DMS114 treated with DMSO at 0.1 percent for 48 hours (cell line): ENCODE measurements around the gene FGF1.
"Not testable (repeated sequence)": the region's sequence is repeated elsewhere in the genome, so short reads cannot be mapped to it uniquely, and the experiment has no call there.

Source experiments
- DNase-seq: peaks from one replicate; lab custom pipeline; 2025; ENCODE audit not compliant: unreplicated experiment; lab: John Stamatoyannopoulos, UW

The FGF1 gene

DNA sequence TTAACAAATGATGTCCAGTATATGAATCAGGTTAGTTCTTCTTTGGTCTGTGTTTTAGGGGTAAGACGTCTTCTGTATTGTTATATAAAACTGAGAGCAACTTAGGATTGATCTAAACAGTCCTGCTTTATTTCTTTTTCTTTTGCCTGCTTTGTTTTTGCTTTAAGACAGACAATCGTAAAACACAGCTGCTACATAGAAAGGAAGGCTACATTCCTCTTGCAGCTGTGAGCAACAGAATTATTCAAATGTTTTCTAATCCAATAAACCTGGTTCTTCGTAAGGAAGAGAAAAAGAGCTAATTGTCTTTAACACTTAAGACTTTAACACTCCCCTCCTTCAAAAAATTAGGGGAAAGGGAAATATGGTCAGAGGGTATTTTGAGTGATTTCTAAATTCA, 14.6 kb downstream of the FGF1 start:
- no peak for DNase-seq

DNA sequence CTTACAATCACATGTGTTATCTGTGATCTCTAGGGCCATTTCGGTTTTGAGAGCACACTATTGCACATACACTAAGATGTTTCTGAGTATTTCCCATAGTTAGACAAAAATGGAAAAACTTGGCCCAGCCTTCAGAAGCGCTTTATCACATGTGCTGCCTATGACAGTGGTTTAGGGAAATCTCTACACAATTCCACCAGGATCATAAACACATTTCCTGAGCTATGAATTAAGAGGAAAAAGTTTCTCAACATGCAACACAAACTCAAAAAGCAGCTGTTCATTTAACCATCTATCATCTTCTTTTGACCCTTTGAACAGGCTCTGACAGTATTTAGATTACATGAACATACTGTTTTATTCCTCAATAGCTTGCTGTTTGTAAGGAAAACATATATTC, 15.1 kb downstream of the FGF1 start:
- no peak for DNase-seq

DNA sequence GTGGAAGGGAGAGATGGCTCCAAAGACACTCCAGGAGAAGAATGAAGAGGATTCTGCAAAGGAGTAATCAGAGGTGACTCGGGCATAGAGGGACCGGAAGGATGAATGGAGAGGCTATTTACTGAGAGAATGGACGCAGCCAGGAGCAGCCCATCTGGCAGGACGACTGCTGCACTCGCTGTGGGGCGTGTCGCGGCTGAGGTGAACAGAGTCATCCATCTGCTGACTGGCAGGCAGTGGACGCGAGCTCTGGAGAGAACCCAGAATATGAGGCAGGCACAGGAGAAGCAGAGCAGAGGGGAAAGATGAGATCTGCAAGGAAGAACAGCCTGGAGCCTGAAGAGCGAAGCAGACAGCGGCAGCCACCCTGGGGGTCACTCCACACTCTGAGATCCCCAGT, 16.4 kb downstream of the FGF1 start:
- DNase-seq: no peak

DNA sequence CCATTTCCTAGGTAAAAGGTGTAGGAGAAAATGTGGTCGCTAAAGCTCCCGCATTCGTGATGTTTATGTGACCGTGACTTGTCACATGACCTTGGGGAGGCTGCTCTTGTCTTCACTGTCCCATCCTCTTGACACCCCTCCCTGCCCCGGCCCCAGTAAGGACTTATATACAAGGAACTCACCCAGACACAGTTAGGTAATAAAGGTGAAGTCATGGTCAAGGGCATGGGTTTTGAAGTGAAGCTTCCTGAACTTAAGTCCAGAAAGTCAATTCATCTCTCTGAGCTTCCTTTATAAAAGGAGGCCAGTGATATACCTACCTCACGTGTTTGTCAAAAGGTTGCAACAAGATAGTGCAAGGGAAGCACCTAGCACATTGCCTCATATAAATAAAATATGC, 17.6 kb downstream of the FGF1 start:
- DNase-seq: no peak

DNA sequence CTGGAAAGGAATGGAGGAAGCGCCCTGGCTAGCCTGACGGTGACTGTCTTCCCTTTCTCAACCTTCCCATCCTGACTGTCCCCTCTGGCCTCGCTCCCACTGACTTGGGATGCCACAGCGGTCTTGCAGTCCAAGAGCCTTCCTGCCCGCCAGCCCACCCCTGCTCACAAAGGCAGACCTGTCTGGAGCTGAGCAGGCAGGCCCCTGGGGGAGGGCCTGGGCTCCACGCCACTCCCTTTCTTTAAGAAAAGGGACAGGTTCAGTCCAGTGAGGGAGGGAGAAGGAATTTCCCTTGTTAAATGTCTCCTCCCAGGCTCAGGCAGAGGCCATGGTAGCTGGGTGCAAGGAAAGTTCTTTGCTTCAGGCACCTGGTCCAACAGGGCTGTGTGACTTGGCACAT, 18.1 kb downstream of the FGF1 start:
- no peak for DNase-seq

DNA sequence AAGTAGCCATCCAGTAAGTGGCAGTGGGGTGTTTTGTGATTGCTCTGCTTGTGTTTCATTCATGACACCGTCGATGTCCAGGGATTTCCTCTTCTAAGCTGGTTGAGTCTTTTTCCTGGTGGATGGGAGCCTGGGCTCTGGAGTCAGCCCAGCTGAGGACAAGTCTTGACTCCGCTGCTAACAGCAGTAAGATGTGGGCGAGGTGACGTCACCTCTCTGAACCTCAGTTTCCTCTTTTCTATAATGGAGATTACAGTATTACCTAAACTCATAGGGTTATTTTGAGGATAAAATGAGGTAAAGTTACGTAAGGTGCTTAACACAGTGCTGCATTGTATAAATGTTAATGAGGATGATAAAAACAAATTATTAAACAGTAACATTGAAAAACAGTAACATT, 21.3 kb downstream of the FGF1 start:
- no peak for DNase-seq

DNA sequence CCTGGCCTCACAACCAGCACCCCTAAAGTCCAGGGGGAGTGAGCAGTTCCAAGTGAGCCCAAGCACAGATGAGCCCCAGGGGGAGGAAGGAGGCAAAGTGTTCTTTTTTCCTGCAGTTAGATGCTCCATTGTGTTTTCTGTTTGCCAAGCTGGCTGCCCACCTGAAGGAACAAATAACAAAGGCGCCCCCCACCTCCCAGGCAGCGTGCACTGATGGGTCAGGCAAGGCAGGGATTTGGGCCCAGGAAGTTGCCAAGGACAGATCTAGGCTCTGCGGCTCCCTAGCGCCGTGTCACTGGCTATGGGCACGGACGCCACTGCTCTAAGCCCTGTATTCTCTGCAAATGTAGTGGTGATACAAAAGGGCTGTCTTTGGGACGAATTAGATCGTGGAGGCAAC, 21.8 kb downstream of the FGF1 start:
- no peak for DNase-seq

DNA sequence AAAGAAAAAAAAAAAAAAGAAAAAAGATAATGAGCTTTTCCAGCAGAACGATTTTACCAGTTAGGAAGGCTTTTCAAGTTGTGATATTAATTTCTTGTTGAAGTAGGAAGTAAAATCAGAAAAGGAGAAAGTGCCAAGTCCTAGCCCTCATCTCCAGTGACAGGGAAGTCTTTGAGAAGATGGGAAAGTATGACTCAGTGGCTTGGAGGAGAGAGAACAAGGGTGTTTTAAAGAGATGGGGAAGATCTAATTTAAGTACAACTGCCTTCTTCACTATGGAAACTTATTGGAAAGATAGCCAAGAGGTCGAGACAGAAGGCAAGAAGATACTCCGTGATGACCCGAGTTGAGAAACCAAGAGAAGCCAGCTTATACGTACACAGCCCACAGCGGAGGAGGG, 22.6 kb downstream of the FGF1 start:
- DNase-seq: no peak

DNA sequence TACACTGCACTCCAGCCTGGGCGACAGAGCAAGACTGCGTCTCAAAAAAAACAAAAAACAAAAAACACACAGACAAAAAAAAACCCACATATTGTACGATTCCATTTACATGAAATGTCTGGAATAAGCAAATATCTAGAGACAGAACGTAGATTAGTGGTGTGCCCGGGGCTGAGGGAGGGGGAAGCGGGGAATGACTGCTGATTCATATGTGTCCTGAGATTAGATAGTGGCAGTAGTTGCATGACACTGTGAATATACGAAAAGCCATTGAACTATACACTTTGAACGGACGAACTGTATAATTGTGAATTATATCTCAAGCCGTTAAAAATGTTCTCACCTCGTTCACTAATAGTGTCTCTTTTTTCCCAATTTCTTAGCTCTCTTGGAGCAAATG, 23.9 kb downstream of the FGF1 start:
- no peak for DNase-seq

DNA sequence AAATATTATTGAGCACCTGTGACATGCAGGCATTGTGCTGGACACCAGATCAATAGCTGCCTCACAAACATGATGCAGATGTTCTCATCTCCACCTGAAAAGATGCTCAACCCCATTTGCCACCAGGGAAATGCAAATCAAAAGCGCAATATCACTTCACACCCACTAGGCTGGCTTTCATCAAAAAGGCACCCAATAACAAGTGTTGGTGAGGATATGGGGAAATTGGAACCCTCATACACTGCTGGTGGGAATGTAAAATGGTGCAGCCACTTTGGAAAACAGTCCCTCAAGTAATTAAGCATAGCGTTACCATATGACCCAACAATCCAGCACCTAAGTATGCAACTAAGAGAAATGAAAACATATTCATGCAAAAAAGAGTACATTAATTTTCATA, 24.7 kb downstream of the FGF1 start:
- no peak for DNase-seq

DNA sequence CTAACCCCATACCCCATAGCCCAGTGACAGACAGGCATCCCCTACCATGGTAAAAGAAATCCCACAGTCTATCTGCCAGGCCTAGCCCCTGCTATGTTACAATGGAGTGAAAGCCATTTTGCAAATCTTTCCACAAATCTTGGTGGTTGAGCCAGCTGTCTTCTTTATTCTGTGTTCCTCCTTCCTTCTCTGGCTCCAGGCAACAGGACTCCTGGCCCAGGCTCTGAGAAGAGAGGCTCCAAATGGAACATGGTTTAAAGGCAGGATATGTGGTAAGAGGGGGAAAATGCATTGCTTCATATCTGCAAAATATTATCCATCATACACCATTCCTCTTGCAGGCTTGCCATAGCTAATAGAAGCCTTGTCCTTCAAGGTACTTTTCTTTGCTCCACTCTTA, 25.2 kb downstream of the FGF1 start:
- DNase-seq: no peak

DNA sequence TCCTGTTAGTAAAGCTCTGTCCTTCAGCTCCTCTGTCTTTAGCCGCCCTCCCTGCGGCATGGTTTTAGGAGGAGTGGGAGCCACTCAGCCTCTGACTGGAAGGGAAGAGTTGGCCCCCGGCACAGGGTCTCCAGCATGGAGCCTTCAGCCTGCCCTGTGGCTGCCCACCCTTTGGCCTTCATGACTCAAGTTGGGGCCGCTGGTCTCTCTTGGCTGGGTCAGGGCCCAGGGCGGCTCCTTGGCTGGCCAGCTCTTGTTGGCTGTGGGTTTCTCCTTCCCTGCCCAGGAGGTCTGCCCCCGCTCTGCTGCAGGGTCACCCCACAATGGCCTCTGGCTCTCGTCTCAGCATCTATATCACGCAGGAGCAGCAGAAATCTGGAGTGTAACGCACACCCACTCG, 25.7 kb downstream of the FGF1 start:
- no peak for DNase-seq

DNA sequence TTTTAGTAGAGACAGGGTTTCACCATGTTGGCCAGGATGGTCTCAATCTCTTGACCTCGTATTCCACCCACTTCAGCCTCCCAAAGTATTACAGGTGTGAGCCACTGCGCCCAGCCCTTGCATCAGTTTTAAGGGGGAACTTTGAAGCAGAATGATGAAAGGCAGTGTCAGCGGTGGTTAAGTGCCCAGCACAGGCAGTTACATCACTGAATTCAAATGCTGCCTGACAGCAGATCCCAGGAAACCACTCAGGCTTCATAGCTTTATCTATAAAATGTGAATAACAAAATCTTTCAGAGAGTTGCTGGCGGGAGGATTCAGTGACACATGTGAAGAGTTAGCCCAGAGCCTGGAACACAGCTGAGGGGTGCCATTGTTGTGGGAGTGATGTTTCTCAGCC, 26.5 kb downstream of the FGF1 start:
- no peak for DNase-seq

DNA sequence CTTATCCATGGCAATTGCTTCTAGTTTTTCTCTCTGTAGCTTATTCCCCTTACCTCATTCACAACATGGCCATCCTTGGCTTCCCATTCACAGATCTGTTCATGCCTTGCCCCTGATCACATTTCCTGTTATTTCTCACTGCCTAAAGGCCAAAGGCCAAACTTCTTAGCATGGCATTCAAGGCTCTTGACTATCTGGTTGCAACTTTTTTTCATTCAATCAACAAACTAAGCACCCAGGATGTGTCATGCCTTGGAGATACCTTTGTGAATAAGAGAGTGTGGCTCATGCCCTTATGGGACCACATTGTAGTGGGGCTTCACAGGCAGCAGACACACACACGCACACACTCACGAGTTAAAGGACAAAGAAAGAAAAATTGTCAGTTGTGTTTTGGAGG, 27.6 kb downstream of the FGF1 start:
- DNase-seq: no peak

DNA sequence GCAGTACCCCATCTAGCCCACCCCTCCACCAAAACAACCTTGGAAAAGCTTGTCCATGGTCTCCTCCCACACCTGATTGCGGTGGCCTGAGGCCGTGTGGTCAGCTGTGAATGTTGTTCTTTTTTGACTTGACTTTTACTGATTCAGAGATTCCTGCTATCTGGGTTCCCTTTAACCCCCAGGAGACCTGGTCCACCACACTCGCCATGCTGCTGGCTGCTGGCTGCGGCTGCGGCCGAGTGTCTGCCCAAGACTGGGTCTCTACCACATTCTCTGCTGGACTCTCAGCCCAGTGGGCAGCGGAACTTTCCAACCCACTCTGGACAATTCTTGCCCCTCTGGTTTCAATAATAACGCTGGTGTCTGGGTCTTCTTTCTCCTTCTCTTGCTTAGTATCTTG, 28.4 kb downstream of the FGF1 start:
- DNase-seq: no peak

DNA sequence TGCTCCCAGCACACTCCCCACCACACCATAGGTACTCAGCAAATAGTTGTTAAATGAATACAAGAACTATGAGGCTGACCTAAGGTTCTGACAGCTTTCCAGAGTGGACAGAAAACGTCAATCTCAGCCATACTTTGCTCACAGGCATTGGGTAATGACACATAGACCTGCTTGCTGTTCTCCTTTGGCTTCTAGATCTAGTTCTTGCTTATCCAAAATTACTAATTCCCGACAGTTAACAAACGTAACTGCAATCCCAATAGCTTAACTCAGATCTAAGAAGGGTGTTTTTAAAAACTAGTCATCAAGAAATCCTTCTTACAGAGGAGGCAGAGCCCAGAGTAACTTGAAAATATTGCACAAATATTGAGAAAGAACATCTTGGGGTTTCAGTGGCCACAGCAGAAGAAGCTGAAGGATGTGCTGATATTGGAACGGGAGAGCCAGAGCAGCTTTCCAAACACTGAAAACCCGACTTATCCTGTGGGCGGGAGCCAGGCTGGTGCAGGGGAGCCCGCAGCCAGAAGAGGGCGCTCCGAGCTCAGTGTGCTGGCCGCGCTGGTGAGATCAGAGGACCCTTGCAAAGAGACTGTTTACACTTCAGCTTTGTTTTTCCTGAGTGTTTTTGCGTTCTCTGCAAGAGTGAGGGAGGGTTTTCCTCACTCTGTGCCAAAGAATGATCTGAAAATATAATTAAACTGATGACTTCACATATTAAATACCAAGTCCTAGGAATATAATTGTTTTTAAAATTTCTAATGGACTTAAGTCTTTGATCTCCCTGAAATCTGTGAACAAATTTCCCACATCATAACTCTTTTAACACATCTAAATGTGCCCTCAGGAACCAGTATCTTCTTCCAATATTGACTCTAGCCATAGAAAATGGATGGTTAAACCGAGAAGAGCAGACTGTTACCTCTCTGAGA, 30.3 kb downstream of the FGF1 start:
- peak; percentile 62 for DNase-seq

DNA sequence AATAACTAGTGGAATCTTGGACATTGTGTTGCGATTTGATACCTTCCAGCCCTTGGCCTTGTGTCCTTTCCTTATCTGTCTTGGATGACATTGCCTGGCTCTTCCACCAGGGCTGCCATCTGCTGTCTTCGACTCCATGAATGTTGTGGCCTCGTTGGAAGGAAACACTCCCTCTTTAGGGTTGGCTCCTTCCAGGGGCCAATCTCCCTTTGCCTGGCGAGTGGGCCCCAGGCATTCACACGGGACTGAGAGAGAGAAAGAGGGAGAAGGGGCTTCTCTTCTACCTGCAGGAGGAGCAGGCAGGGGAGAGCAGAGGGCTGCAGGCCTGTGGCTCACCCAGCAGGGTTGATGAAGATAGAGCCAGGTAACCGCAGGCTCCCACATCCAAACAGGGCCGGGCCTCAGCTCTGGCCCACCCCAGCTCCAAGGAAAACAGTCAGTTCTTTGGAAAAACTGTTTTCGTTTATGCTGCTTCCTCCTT, 31.3 kb downstream of the FGF1 start:
- no peak for DNase-seq

DNA sequence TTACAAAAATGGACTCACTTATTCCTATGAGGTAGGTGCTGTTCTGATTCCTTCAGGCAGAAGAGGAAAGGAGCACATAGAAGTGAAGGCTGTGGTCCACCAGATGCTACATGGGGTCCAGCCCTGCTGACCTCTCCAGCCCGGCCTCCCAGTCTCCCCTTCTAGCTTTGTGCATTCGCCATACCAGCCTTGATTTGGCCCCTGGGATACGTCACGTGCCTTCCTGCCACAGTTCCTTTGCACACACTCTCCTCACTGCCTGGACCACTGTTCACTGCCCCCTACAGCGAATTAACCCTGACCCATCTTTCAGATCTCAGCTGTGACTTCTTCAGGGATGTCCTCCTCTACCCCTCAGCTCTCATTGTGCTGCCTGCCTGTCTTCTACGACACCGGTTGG, 32.6 kb downstream of the FGF1 start:
- DNase-seq: no peak

DNA sequence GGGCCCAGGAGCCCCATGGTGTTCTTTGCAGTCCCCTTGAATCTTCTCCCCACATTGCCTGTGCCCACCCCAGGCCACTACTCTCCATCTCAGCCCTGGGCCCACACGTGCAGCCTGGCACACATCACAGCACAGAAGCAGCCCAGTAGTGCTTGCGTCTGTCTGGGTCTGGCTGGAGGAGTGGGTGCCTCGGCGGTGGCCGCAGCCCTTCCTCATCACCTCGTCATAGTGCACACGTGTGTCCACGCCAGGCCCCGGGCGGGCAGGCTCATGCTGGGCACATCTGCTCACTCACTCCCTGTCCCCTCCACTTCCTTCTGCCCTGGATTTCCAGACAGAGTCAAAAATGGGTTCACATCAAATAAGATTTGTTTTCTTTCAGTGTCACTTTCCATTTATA, 33.3 kb downstream of the FGF1 start:
- no peak for DNase-seq

DNA sequence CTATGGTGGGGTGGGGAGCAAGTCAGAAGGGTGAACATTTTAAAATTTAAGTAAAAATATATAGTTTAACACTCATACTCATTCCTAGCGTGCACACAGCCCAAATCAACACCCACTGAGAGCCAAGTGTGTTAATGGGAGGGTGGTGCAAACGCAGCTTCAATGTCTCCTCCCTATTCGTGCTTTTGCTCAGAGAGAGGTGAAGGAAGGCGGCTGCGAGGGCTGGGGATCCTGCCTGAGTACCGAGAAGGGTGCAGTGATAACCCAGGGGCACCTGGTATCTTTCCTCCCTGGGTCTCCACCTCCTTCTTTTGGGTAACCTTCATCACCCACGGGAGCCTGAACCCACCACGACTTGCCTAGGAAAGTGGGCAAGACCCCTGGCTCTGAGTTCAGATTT, 35.0 kb downstream of the FGF1 start:
- no peak for DNase-seq

DNA sequence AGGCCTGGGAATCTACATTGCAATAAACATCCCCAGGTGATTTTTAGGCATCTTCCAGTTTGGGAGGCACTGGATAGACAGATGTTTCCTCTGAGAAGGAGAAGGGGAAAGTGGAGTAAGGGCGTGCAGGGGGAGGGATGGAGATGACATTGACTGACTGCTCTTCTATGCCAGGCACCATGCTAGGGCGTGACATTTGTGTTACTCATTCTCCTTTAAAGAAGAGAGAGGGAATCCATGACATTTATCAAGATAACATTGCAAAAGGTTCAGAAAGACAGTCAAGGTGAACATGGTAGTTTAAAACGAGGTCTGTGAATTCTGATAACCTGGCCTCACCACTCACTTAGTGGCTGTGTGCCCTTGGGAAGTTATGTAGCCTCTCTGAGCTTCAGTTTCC, 35.8 kb downstream of the FGF1 start:
- DNase-seq: no peak

DNA sequence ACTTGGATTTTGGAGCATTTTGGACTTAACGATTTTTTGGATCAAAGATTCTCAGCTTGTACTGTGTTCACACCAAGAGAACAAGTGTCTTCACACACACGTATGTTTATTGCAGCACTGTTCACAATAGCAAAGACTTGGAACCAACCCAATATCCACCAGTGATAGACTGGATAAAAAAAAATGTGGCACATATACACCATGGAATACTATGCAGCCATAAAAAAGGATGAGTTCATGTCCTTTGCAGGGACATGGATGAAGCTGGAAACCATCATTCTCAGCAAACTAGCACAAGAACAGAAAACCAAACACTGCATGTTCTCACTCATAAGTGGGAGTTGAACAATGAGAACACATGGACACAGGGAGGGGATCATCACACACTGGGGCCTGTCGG, 37.8 kb downstream of the FGF1 start:
- not testable (repeated sequence) for DNase-seq

DNA sequence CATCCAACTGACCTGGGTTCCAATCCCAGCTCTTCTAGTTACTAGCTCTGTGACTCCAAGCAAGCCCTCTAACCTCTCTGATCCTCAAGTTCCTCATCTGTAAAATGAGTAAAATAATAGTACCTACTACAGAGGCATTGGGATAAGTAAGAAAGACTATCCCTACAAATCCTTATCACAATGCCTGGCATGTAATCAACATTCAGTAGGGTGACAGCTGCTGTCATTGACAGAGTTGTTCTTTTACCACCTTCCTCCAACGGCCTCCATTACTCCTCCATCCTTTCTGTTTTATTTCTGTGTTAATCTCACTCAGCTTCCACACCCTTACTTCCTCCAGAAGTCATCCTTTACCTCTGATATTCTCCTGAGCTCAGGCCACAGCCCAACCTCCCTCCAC, 40.4 kb downstream of the FGF1 start:
- no peak for DNase-seq
